Vagina (tissue), 2 donors: ENCODE measurements around the gene KEL.

Experiments used
- POLR2A ChIP-seq, 2 donors: fragments of 450-650 bp; IDR thresholded peaks; one replicate each; pipeline ENCODE4 v1.6.1; 2017; ENCODE audit warnings: antibody characterized with exemption in 2 of 2, mild to moderate bottlenecking in 2 of 2, moderate library complexity in 2 of 2
- POLR2AphosphoS5 ChIP-seq, 2 donors: sonication (generic); formaldehyde crosslinking; IDR thresholded peaks; one replicate each; pipeline ENCODE4 v1.9.0; 2017; ENCODE audit warnings: antibody characterized with exemption in 2 of 2, mild to moderate bottlenecking in 2 of 2, low read depth in 1 of 2; ENCODE audit not compliant: insufficient read depth in 1 of 2
- TF ChIP-seq, protein P1 (sequence below), 3 experiments: fragments of 450-650 bp in 2 of 3; fragments of 200-600 bp in 1 of 3; sonication (generic) in 1 of 3; IDR thresholded peaks; one replicate each; pipeline ENCODE4 v1.5.1; 2017 to 2019; ENCODE audit warnings: antibody characterized with exemption in 3 of 3, mild to moderate bottlenecking in 2 of 3, moderate library complexity in 2 of 3

DNA sequence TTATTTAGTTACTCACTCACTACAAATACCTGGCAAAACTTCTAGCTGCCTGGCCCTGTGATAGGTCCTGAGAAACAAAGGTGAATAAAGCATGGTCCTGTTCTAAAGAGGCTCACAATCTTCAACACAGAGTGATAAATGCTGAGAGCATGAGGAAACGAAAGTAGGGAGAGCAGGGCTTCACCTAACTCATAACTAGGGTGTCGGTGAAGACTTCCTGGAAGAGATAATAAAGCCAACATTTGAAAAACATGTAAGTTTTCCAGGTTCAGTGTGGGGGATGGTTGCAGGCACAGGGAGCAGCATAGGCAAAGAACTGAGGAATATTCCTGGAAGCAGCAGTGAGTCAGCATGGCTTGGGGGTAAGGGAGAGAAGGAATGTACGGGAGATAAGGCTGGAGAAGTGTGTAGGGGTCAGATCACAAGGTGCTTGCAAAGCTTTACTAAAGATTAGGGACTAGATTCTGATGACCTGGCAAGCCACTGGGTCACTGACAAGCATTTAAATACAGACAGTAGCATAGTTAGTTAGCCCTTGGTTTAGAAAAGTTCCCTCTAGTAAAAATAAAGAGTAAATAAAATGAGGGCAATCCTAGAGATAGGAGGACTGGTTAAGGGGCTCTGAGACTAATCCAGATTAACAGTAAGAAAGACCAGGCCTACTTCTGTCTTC lies 5.1 kb downstream of the KEL start:
- TF ChIP-seq, protein P1, sequence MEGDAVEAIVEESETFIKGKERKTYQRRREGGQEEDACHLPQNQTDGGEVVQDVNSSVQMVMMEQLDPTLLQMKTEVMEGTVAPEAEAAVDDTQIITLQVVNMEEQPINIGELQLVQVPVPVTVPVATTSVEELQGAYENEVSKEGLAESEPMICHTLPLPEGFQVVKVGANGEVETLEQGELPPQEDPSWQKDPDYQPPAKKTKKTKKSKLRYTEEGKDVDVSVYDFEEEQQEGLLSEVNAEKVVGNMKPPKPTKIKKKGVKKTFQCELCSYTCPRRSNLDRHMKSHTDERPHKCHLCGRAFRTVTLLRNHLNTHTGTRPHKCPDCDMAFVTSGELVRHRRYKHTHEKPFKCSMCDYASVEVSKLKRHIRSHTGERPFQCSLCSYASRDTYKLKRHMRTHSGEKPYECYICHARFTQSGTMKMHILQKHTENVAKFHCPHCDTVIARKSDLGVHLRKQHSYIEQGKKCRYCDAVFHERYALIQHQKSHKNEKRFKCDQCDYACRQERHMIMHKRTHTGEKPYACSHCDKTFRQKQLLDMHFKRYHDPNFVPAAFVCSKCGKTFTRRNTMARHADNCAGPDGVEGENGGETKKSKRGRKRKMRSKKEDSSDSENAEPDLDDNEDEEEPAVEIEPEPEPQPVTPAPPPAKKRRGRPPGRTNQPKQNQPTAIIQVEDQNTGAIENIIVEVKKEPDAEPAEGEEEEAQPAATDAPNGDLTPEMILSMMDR (IDR thresholded peaks at IDR 0.05), result no peak
- no peak for TF ChIP-seq POLR2AphosphoS5 (IDR thresholded peaks at IDR 0.05; ENCODE audit: insufficient read depth in 1 of 2, low read depth in 1 of 2)
- TF ChIP-seq POLR2A (IDR thresholded peaks at IDR 0.05), result no peak
